Transverse colon (tissue), 3 donors: ENCODE results near the gene PREX1.

Source experiments
- CTCF ChIP-seq, 5 experiments: fragments of 200-600 bp in 3 of 5; fragments of 450-650 bp in 2 of 5; sonication (generic) in 3 of 5; IDR thresholded peaks; 1 replicate in 2 of 5; 2 replicates in 3 of 5; pipeline ENCODE4 v1.5.1; 2016 to 2017; ENCODE audit warnings: antibody characterized with exemption in 5 of 5, inconsistent platforms in 3 of 5, mild to moderate bottlenecking in 2 of 5, moderate library complexity in 1 of 5
- EP300 ChIP-seq: sonication (generic); formaldehyde crosslinking; IDR thresholded peaks from one replicate; pipeline ENCODE4 v1.6.1; 2017; ENCODE audit warnings: antibody characterized with exemption, low read depth
- POLR2A ChIP-seq: fragments of 450-650 bp; IDR thresholded peaks from one replicate; pipeline ENCODE4 v1.6.1; 2016; ENCODE audit warnings: antibody characterized with exemption, mild to moderate bottlenecking, moderate library complexity

DNA sequence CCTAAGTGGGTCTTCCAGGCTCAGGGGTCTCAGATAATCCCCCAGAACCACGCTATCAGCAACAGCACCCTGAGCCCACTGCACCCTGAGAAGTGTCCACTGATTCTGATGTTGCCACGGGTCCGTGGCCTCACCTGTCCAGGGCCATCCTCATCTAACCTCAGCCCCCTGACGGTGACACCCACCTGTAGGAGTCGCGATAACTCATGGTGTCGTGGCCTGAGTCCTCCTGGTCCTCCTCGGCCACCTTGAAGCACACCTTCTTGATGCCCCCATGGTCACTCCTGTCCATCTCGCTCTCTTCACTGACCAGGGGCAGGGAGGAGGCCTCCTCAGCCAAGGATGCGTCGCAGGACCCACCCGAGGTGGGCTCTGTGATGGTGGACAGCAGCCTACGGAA is 182.1 kb downstream of the PREX1 start:
- TF ChIP-seq EP300 (no peak), POLR2A (no peak), CTCF (IDR thresholded peaks at IDR 0.05) (no peak)
